ENCODE data around the gene SUPT3H. TPM values are rescaled to one million over a fixed set of nuclear protein-coding genes. Genes with fewer than 3 reads are reported as not detected.
A peak's percentile ranks its signal among the peaks of the same experiment; 100 is the strongest.

Gene SUPT3H
- total and polyA plus RNA-seq, 4 donors, result 0.85 to 4.8 (median 2.4) TPM

DNA sequence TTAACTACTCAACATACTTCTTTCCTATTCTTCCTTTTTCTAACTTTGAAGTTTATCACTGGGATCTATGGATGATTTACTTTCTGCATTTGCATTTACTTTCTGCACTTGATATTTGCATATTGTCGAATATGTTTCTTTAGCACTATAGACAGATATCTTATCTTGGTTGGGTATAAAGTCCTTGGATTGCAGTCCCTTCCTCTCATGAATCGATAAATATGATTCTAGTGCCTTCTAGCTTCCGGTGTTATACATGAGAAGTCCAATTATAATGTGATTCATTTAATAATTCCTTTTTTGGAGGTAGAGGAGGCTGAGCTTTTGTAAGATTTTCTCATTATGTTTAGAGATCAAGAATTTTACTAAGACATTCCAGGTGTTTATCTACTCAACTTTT is 370.8 kb downstream of the SUPT3H start:
- H3K9ac ChIP-seq (ENCODE audit: low read depth in 1 of 2, low read length in 2 of 2), result no peak overlapping the region
- no peaks in the 10 kb centered on the region for H3K9me3 ChIP-seq (ENCODE audit: control insufficient read depth in 4 of 4, low read length in 3 of 4)
- H3K36me3 ChIP-seq (ENCODE audit: control insufficient read depth in 4 of 4, insufficient read depth in 3 of 4, low read depth in 1 of 4, low read length in 3 of 4), result no peaks in the 10 kb centered on the region
- 74% methylated on average over 3 of the region's 3 CpGs for WGBS
- TF ChIP-seq TAF1 (conservative IDR thresholded peaks at IDR 0.05) (no peak), RAD21 (IDR thresholded peaks at IDR 0.05) (peak in 1 of 2 donors; percentile 14), RXRA (IDR thresholded peaks at IDR 0.05) (no peak), SP1 (IDR thresholded peaks at IDR 0.05) (no peak), HNF4G (IDR thresholded peaks at IDR 0.05) (no peak), JUND (IDR thresholded peaks at IDR 0.05) (no peak)
- H3K4me3 ChIP-seq (ENCODE audit: low read depth in 1 of 3, low read length in 3 of 3), result no peak overlapping the region
- H3K4me1 ChIP-seq (ENCODE audit: control insufficient read depth in 4 of 4, insufficient read depth in 4 of 4, low read length in 3 of 4), result no peaks in the 10 kb centered on the region
- no peaks in the 10 kb centered on the region for H3K27me3 ChIP-seq (ENCODE audit: control insufficient read depth in 4 of 4, insufficient read depth in 4 of 4, low read length in 3 of 4)
- DNase-seq (ENCODE audit: low spot score), result no peak
- H3K27ac ChIP-seq (ENCODE audit: low read depth in 1 of 2, low read length in 2 of 2), result no peak overlapping the region

DNA sequence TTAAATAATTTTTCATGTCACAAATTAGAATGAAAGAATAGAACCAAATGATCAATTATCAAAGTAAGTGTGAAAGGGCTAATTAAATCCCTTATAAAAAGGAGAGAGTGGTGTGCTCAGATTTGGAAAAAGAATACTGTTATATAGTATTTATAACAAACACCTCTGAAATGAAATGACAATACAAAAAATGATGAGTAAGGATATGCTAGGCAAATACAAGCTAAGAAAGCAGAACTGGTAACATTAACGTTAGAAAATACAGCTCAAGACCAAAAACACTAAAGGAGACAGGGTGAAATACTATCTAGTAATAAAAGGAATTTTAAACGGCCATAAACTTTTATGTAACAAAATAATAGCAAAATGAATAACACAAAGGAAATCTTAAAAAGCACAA is 373.8 kb downstream of the SUPT3H start:
- H3K9ac ChIP-seq (ENCODE audit: low read depth in 1 of 2, low read length in 2 of 2), result no peak overlapping the region
- DNase-seq (ENCODE audit: low spot score), result no peak
- no peak overlapping the region for H3K27ac ChIP-seq (ENCODE audit: low read depth in 1 of 2, low read length in 2 of 2)
- H3K4me1 ChIP-seq (ENCODE audit: control insufficient read depth in 4 of 4, insufficient read depth in 4 of 4, low read length in 3 of 4), result no peaks in the 10 kb centered on the region
- no peak overlapping the region for H3K4me3 ChIP-seq (ENCODE audit: low read depth in 1 of 3, low read length in 3 of 3)
- H3K36me3 ChIP-seq (ENCODE audit: control insufficient read depth in 4 of 4, insufficient read depth in 3 of 4, low read depth in 1 of 4, low read length in 3 of 4), result no peaks in the 10 kb centered on the region
- WGBS, result 48% methylated on average over 2 of the region's 2 CpGs
- no peaks in the 10 kb centered on the region for H3K9me3 ChIP-seq (ENCODE audit: control insufficient read depth in 4 of 4, low read length in 3 of 4)
- TF ChIP-seq, protein P1, sequence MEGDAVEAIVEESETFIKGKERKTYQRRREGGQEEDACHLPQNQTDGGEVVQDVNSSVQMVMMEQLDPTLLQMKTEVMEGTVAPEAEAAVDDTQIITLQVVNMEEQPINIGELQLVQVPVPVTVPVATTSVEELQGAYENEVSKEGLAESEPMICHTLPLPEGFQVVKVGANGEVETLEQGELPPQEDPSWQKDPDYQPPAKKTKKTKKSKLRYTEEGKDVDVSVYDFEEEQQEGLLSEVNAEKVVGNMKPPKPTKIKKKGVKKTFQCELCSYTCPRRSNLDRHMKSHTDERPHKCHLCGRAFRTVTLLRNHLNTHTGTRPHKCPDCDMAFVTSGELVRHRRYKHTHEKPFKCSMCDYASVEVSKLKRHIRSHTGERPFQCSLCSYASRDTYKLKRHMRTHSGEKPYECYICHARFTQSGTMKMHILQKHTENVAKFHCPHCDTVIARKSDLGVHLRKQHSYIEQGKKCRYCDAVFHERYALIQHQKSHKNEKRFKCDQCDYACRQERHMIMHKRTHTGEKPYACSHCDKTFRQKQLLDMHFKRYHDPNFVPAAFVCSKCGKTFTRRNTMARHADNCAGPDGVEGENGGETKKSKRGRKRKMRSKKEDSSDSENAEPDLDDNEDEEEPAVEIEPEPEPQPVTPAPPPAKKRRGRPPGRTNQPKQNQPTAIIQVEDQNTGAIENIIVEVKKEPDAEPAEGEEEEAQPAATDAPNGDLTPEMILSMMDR (IDR thresholded peaks at IDR 0.05; ENCODE audit: low read depth, low read length, missing input control), result no peak
- TF ChIP-seq, protein P2, sequence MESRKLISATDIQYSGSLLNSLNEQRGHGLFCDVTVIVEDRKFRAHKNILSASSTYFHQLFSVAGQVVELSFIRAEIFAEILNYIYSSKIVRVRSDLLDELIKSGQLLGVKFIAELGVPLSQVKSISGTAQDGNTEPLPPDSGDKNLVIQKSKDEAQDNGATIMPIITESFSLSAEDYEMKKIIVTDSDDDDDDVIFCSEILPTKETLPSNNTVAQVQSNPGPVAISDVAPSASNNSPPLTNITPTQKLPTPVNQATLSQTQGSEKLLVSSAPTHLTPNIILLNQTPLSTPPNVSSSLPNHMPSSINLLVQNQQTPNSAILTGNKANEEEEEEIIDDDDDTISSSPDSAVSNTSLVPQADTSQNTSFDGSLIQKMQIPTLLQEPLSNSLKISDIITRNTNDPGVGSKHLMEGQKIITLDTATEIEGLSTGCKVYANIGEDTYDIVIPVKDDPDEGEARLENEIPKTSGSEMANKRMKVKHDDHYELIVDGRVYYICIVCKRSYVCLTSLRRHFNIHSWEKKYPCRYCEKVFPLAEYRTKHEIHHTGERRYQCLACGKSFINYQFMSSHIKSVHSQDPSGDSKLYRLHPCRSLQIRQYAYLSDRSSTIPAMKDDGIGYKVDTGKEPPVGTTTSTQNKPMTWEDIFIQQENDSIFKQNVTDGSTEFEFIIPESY (IDR thresholded peaks at IDR 0.05), result no peak
- TF ChIP-seq FOXA1 (IDR thresholded peaks at IDR 0.05) (no peak), JUND (IDR thresholded peaks at IDR 0.05) (no peak), TAF1 (conservative IDR thresholded peaks at IDR 0.05) (no peak), RXRA (IDR thresholded peaks at IDR 0.05) (no peak), FOXA2 (IDR thresholded peaks at IDR 0.05) (no peak), EGR1 (IDR thresholded peaks at IDR 0.05; ENCODE audit: low read depth in 2 of 2) (no peak), HNF4G (IDR thresholded peaks at IDR 0.05) (no peak), RAD21 (IDR thresholded peaks at IDR 0.05) (no peak), YY1 (IDR thresholded peaks at IDR 0.05) (no peak), NR2F2 (IDR thresholded peaks at IDR 0.05) (no peak), SP1 (IDR thresholded peaks at IDR 0.05) (no peak), HNF4A (conservative IDR thresholded peaks at IDR 0.05) (no peak), GABPA (IDR thresholded peaks at IDR 0.05 in 1 of 2, conservative IDR thresholded peaks at IDR 0.05 in 1 of 2) (no peak)
- TF ChIP-seq, protein P3, sequence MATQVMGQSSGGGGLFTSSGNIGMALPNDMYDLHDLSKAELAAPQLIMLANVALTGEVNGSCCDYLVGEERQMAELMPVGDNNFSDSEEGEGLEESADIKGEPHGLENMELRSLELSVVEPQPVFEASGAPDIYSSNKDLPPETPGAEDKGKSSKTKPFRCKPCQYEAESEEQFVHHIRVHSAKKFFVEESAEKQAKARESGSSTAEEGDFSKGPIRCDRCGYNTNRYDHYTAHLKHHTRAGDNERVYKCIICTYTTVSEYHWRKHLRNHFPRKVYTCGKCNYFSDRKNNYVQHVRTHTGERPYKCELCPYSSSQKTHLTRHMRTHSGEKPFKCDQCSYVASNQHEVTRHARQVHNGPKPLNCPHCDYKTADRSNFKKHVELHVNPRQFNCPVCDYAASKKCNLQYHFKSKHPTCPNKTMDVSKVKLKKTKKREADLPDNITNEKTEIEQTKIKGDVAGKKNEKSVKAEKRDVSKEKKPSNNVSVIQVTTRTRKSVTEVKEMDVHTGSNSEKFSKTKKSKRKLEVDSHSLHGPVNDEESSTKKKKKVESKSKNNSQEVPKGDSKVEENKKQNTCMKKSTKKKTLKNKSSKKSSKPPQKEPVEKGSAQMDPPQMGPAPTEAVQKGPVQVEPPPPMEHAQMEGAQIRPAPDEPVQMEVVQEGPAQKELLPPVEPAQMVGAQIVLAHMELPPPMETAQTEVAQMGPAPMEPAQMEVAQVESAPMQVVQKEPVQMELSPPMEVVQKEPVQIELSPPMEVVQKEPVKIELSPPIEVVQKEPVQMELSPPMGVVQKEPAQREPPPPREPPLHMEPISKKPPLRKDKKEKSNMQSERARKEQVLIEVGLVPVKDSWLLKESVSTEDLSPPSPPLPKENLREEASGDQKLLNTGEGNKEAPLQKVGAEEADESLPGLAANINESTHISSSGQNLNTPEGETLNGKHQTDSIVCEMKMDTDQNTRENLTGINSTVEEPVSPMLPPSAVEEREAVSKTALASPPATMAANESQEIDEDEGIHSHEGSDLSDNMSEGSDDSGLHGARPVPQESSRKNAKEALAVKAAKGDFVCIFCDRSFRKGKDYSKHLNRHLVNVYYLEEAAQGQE (IDR thresholded peaks at IDR 0.05), result no peak
- TF ChIP-seq, protein P4, sequence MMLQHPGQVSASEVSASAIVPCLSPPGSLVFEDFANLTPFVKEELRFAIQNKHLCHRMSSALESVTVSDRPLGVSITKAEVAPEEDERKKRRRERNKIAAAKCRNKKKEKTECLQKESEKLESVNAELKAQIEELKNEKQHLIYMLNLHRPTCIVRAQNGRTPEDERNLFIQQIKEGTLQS (IDR thresholded peaks at IDR 0.05), result no peak
- TF ChIP-seq, protein P5, sequence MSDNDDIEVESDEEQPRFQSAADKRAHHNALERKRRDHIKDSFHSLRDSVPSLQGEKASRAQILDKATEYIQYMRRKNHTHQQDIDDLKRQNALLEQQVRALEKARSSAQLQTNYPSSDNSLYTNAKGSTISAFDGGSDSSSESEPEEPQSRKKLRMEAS (IDR thresholded peaks at IDR 0.05), result no peak
- H3K27me3 ChIP-seq (ENCODE audit: control insufficient read depth in 4 of 4, insufficient read depth in 4 of 4, low read length in 3 of 4), result no peaks in the 10 kb centered on the region
